Upper lobe of left lung (tissue), 6 donors: ENCODE measurements around the gene GABARAPL2. TPM values are rescaled to one million over a fixed set of nuclear protein-coding genes. Genes with fewer than 3 reads are reported as not detected.
A peak's percentile ranks its signal among the peaks of the same experiment; 100 is the strongest.

ENCODE experiments used
- ATAC-seq, 2 donors: fragments of 200-7000 bp; cut with Tn5 transposase; one replicate each; pipeline ENCODE4 v1.9.1; 2022; ENCODE audit warnings: mild to moderate bottlenecking in 2 of 2, moderate library complexity in 2 of 2; ENCODE audit not compliant: low FRiP score in 2 of 2
- DNase-seq, 2 donors: peaks; one replicate each; pipeline ENCODE4 v3.0.0-alpha.2; 2019 to 2020
- H3K27ac ChIP-seq, 4 donors: fragments of 200-600 bp; sonication (generic); one replicate each; pipeline ENCODE4 v1.5.1; 2016 to 2019
- H3K27me3 ChIP-seq, 4 donors: fragments of 200-600 bp; sonication (generic); one replicate each; pipeline ENCODE4 v1.5.1; 2017 to 2019
- H3K36me3 ChIP-seq, 4 donors: fragments of 200-600 bp; sonication (generic); one replicate each; pipeline ENCODE4 v1.5.1; 2016 to 2019
- H3K4me1 ChIP-seq, 4 donors: fragments of 200-600 bp; sonication (generic); one replicate each; pipeline ENCODE4 v1.5.1; 2018 to 2019
- H3K4me3 ChIP-seq, 4 donors: fragments of 200-600 bp; sonication (generic); one replicate each; pipeline ENCODE4 v1.5.1; 2017 to 2019; ENCODE audit warnings: mild to moderate bottlenecking in 2 of 4, moderate library complexity in 1 of 4
- H3K9me3 ChIP-seq, 4 donors: fragments of 200-600 bp; sonication (generic); one replicate each; pipeline ENCODE4 v1.5.1; 2018 to 2019
- EP300 ChIP-seq, 4 donors: sonication (generic); formaldehyde crosslinking; IDR thresholded peaks; one replicate each; pipeline ENCODE4 v1.5.1; 2017; ENCODE audit warnings: antibody characterized with exemption in 4 of 4, control low read depth in 2 of 4
- POLR2A ChIP-seq, 4 donors: fragments of 450-650 bp; IDR thresholded peaks; one replicate each; pipeline ENCODE4 v1.5.1; 2016 to 2017; ENCODE audit warnings: antibody characterized with exemption in 4 of 4, mild to moderate bottlenecking in 2 of 4
- POLR2AphosphoS5 ChIP-seq, 2 donors: sonication (generic); formaldehyde crosslinking; IDR thresholded peaks; one replicate each; pipeline ENCODE4 v1.5.1; 2017; ENCODE audit warnings: antibody characterized with exemption in 2 of 2
- WGBS, 2 donors: methylation state at CpG; one replicate each; pipeline ENCODE4 v1.1.5; 2017 to 2018; 5-methylcytosine and 5-hydroxymethylcytosine counted together
- total RNA-seq, 6 donors: library from RNA; depleted of rRNA in 4 of 6; stranded (reverse); fragments of >200 nt in 4 of 6; gene quantifications; one replicate each; pipeline versions ENCODE4 v1.1.0 to v1.2.1, GENCODE V29; 2016 to 2021
- TF ChIP-seq, protein P1 (sequence below), 6 experiments: fragments of 450-650 bp in 4 of 6; fragments of 200-600 bp in 2 of 6; sonication (generic) in 2 of 6; IDR thresholded peaks; one replicate each; pipeline ENCODE4 v1.5.1; 2016 to 2019; ENCODE audit warnings: antibody characterized with exemption in 6 of 6
- donor health status: DM: no; HTN: no; CAD: no; lungs with moderate emphysema.
- donor health status: DM: no; HTN: yes; CAD: no; lungs with severe emphysema.

The GABARAPL2 gene
- total RNA-seq, 6 donors from 2014 or later, result 14.7 to 103 (median 81.1) TPM

DNA sequence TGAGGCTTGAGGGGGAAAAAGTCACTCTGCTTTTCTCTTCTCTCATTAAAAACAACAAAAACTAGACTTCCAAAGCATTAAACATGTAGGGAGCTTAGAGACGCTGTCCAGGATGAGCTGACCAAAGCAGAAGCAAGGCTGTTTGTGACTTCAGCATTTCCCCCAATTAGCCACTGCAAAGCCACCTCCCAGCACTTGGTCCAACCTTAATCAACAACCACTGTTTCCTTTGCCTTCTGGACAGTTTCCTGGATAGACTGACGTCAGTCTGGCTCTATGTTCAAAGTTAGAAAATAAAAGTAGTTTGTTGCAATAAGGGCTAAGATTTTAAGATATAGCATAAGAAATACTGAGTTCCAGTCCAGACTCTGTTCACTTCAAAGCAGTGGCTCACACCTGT lies 13.2 kb upstream of the GABARAPL2 start:
- DNase-seq (no peak), ATAC-seq (no peak)
- no peaks in the 10 kb centered on the region for H3K36me3 ChIP-seq
- H3K27me3 ChIP-seq, result no peaks in the 10 kb centered on the region
- WGBS, 2 donors, result 40 to 57% methylated on average over 2 of the region's 2 CpGs
- H3K9me3 ChIP-seq, result no peaks in the 10 kb centered on the region
- no peak overlapping the region for H3K27ac ChIP-seq
- H3K4me1 ChIP-seq, result peaks cover 0 to 26% (median 14%) of the 10 kb centered on the region in 4 donors
- TF ChIP-seq POLR2AphosphoS5 (IDR thresholded peaks at IDR 0.05), result no peak
- TF ChIP-seq, protein P1, sequence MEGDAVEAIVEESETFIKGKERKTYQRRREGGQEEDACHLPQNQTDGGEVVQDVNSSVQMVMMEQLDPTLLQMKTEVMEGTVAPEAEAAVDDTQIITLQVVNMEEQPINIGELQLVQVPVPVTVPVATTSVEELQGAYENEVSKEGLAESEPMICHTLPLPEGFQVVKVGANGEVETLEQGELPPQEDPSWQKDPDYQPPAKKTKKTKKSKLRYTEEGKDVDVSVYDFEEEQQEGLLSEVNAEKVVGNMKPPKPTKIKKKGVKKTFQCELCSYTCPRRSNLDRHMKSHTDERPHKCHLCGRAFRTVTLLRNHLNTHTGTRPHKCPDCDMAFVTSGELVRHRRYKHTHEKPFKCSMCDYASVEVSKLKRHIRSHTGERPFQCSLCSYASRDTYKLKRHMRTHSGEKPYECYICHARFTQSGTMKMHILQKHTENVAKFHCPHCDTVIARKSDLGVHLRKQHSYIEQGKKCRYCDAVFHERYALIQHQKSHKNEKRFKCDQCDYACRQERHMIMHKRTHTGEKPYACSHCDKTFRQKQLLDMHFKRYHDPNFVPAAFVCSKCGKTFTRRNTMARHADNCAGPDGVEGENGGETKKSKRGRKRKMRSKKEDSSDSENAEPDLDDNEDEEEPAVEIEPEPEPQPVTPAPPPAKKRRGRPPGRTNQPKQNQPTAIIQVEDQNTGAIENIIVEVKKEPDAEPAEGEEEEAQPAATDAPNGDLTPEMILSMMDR (IDR thresholded peaks at IDR 0.05), result no peak
- TF ChIP-seq EP300 (IDR thresholded peaks at IDR 0.05), result no peak
- TF ChIP-seq POLR2A (IDR thresholded peaks at IDR 0.05), result no peak
- H3K4me3 ChIP-seq, result no peak overlapping the region

DNA sequence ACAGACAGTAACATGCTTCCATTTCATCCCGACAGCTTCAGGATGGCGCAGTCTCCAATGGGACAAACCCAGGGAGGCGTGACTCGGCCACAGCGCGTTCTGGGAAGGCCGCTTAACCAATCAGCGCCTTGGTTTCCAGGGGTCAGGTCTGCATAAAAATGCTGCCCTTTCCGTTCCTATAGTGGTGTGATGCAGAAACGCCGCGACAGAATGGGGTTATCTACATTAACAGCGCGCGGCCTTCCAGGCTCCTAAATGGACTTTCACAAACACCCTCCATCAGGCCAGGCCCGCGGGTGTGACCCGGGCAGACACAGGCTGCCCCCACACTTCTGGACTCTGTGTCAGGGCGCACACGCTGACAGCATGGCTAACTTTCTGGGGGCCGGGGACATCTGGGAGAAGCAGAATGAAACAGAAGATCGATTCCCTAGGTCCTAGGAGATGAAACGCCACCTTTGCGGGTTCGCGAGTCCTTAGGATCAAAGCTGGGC lies 10.9 kb upstream of the GABARAPL2 start:
- Histone ChIP-seq H3K27me3 (no peaks in the 10 kb centered on the region), H3K4me1 (peaks cover 0 to 22% (median 14%) of the 10 kb centered on the region in 4 donors), H3K27ac (peak overlapping the region; percentile 54 to 81 (median 77)), H3K9me3 (no peaks in the 10 kb centered on the region), H3K36me3 (no peaks in the 10 kb centered on the region), H3K4me3 (peak overlapping the region; percentile 56 to 94 (median 80))
- WGBS, 2 donors, result 0 to 2% methylated on average over 12 to 26 of the region's 26 CpGs
- DNase-seq (peak in 1 of 2 donors; percentile 87), ATAC-seq (peak; percentile 80 to 91)
- no peak for TF ChIP-seq EP300 (IDR thresholded peaks at IDR 0.05)
- TF ChIP-seq, protein P1 (IDR thresholded peaks at IDR 0.05), result no peak
- no peak for TF ChIP-seq POLR2A (IDR thresholded peaks at IDR 0.05)
- no peak for TF ChIP-seq POLR2AphosphoS5 (IDR thresholded peaks at IDR 0.05)

DNA sequence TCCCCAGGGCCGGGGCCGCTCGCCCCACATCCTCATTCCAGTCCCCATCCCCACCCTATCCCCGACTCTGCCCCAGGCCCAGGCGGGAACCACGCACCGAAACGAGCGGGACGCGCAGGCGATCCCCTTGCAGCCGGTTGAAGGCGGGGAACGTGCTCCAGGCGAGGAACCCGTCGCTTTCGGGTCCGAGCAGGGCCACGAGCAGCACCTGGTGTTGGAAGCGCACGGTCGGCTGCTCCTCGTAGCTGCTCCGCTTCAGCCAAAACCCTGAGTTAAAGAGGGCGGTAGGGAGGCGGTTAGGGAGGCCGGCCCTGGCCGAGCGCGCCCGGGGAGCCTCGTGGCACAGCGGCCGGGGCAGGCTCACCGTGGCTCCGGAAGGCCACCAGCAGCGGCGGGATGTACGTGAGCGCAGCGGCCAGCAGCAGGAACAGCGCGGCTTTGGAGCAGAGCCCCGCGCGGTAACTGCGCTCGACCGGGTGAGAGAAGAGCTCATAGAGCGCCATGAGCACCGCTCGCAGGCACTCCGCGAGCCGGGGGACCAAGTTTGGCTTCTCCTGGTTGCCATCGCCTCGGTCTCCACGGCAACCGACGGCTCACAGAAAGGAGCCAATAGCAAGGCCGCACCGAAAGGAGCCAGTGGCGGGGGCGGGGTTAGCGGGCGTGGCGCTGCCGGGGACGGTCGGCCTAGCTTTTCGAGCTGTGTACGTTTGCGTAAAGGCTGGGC lies 10.3 kb upstream of the GABARAPL2 start, which contains the start of gene TMEM231:
Gene TMEM231 (minus strand): TSS at position 546 of the 724 bp plus-strand sequence. CDS start 43 bp downstream, at position 503.
- Histone ChIP-seq H3K9me3 (no peaks in the 10 kb centered on the region), H3K36me3 (no peaks in the 10 kb centered on the region), H3K27me3 (no peaks in the 10 kb centered on the region), H3K27ac (peak within 1 kb of the TSS; percentile 54 to 81 (median 77)), H3K4me1 (peaks cover 0 to 19% (median 14%) of the 10 kb centered on the region in 4 donors), H3K4me3 (peak within 1 kb of the TSS; percentile 56 to 94 (median 80))
- TF ChIP-seq, protein P1 (IDR thresholded peaks at IDR 0.05), result peak in 2 of 6 experiments; percentile 5 to 8
- TF ChIP-seq POLR2AphosphoS5 (IDR thresholded peaks at IDR 0.05) (peak in 1 of 2 donors; percentile 61), POLR2A (IDR thresholded peaks at IDR 0.05) (peak in 2 of 4 donors; percentile 25 to 43), EP300 (IDR thresholded peaks at IDR 0.05) (no peak)
- ATAC-seq (peak; percentile 96 to 97), DNase-seq (peak; percentile 99)
- 0 to 3% methylated on average over 6 to 38 of the region's 75 CpGs for WGBS, 2 donors

DNA sequence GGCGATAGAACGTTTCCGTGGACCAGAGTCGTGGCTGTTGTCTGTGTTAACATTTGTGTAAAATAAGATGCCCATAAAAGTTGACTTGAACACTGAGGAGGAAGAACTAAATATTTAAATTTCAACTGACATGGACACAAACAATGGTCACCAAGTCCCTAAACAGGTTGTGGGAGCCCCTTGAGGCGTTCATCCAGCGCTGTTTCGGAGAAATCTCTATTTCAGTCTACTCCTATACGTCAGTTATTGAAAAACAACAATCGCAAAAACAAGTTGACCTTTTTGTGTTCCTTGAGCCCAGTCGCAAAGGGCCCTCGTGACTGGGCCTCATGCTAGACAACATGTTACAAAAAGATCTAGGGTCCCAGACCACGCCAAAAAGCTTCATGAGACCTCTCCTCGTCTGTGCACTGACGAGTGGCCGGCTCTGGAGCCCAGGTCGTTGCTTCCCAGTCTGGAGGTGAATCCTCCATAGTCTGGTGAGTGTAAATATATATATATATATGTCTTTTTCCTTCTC lies 9.7 kb upstream of the GABARAPL2 start:
- no peaks in the 10 kb centered on the region for H3K9me3 ChIP-seq
- peaks cover 0 to 19% (median 14%) of the 10 kb centered on the region in 4 donors for H3K4me1 ChIP-seq
- ATAC-seq (no peak), DNase-seq (no peak)
- H3K27ac ChIP-seq, result peak overlapping the region; percentile 54 to 81 (median 77)
- no peaks in the 10 kb centered on the region for H3K27me3 ChIP-seq
- TF ChIP-seq POLR2A (IDR thresholded peaks at IDR 0.05), result no peak
- TF ChIP-seq, protein P1 (IDR thresholded peaks at IDR 0.05), result no peak
- no peak for TF ChIP-seq POLR2AphosphoS5 (IDR thresholded peaks at IDR 0.05)
- no peak for TF ChIP-seq EP300 (IDR thresholded peaks at IDR 0.05)
- 50 to 53% methylated on average over 16 of the region's 16 CpGs for WGBS, 2 donors
- H3K36me3 ChIP-seq, result no peaks in the 10 kb centered on the region
- H3K4me3 ChIP-seq, result peak overlapping the region in 3 of 4 donors; percentile 71 to 94 (median 89)
